MM.1S (cell line): ENCODE results near the gene F13A1.

Source experiments
- CTCF ChIP-seq: fragments of 300-600 bp; sonication (generic); IDR thresholded peaks from 2 replicates; pipeline ENCODE4 v1.5.1; 2016; ENCODE audit warnings: antibody characterized with exemption, low read length, mixed read lengths
- EZH2phosphoT487 ChIP-seq: fragments of 300-600 bp; sonication (generic); IDR thresholded peaks from 2 replicates; pipeline ENCODE4 v1.6.1; 2018; ENCODE audit warnings: antibody characterized with exemption, low read length

DNA sequence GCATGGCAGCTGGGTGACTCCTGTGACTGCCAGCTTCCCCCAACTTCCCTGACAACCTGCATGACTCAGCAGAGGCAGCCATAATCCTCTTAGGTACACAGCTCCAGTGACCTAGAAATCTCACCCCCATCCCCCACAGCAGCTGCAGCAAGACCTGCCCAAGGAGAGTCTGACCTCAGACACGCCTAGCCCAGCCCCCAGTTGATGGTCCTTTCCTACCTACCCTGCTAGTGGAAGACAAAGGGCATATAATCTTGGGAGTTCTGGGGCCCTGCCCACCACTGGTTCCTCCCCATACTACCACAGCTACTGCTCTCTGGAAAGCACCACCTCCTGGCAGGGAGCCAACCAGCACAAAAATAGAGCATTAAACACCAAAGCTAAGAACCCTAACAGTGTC lies 90.2 kb downstream of the F13A1 start:
- TF ChIP-seq CTCF: no peak
- TF ChIP-seq EZH2phosphoT487: no peak
